ACC112 (cell line): ENCODE data around the gene JARID2.

ENCODE experiments used
- H2AFZ ChIP-seq: fragments of 200-600 bp; sonication (generic); one replicate; pipeline ENCODE4 v1.6.0; 2017; ENCODE audit warnings: antibody characterized with exemption, low read length; ENCODE audit not compliant: unreplicated experiment
- H3K27ac ChIP-seq: fragments of 200-600 bp; sonication (generic); 2 replicates; pipeline ENCODE4 v1.5.1; 2014; ENCODE audit warnings: low read depth, mild to moderate bottlenecking, antibody characterized with exemption, low read length, moderate library complexity
- H3K27me3 ChIP-seq: fragments of 200-600 bp; sonication (generic); 2 replicates; pipeline ENCODE4 v1.6.1; 2014; ENCODE audit warnings: mild to moderate bottlenecking, antibody characterized with exemption, low read length, moderate library complexity, mixed read lengths; ENCODE audit not compliant: insufficient read depth
- H3K36me3 ChIP-seq: fragments of 200-600 bp; sonication (generic); 2 replicates; pipeline ENCODE4 v1.6.1; 2016; ENCODE audit warnings: mild to moderate bottlenecking, antibody characterized with exemption, low read length, moderate library complexity, mixed read lengths; ENCODE audit not compliant: insufficient read depth
- H3K4me1 ChIP-seq: fragments of 200-600 bp; sonication (generic); one replicate; pipeline ENCODE4 v1.6.1; 2016; ENCODE audit warnings: low read length, mixed read lengths; ENCODE audit not compliant: insufficient read depth, unreplicated experiment, control insufficient read depth
- H3K4me3 ChIP-seq: fragments of 200-600 bp; sonication (generic); 2 replicates; pipeline ENCODE4 v1.5.1; 2014; ENCODE audit warnings: mild to moderate bottlenecking, low read depth, low read length
- H3K79me2 ChIP-seq: fragments of 200-600 bp; sonication (generic); one replicate; pipeline ENCODE4 v1.6.0; 2016; ENCODE audit warnings: low read length; ENCODE audit not compliant: control insufficient read depth, unreplicated experiment, insufficient read depth

The JARID2 gene

DNA sequence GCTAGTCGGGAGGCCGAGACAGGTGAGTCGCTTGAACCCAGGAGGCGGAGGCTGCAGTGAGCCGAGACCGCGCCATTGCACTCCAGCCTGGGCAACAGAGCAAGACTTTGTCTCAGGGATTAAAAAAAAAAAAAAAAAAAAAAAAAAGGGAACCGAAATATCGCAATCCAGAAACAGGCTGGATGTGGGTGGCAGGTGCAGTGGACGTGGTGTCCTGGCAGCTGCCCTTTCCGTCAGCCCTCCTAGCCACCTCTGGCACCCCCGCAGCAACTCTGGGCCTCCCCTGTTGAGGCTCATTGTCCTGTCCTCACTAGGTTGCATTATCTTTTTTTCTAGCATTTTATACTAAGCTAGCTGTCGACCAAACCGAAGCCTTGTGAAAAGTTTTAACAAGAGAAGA is 303.5 kb downstream of the JARID2 start:
- no peak overlapping the region for H3K27ac ChIP-seq
- no peaks in the 10 kb centered on the region for H3K36me3 ChIP-seq
- no peak overlapping the region for H2AFZ ChIP-seq
- no peaks in the 10 kb centered on the region for H3K79me2 ChIP-seq
- no peaks in the 10 kb centered on the region for H3K27me3 ChIP-seq
- H3K4me3 ChIP-seq: no peak overlapping the region
- no peaks in the 10 kb centered on the region for H3K4me1 ChIP-seq

DNA sequence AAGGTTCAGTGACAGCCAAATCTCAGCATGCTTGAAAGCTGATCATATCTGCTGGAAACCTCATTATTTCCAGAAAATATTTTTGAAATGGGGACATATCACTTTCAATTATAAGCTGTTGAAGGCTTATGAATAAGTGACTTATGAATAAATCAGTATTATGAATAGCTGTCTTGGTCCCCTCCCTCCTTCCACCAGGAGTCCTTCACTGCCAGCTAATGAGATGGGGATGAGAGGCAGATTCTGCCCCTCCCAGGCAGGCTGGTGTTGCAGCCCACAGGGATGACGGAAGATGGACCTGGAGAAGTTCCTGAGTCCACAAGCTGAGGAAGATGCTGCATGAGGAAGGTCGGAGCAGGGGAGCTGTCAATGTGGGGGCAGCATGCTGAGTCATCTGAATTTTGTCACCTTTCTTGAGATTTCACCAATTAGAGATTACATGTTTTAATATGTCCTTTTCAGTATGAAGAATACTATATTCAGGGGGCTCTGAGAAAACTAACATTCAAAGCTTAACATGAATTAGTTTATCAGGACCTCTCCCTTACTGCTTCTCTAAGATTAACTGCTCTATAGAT is 304.8 kb downstream of the JARID2 start:
- H3K4me3 ChIP-seq: no peak overlapping the region
- no peak overlapping the region for H2AFZ ChIP-seq
- no peaks in the 10 kb centered on the region for H3K4me1 ChIP-seq
- no peaks in the 10 kb centered on the region for H3K79me2 ChIP-seq
- H3K27me3 ChIP-seq: no peaks in the 10 kb centered on the region
- no peak overlapping the region for H3K27ac ChIP-seq
- H3K36me3 ChIP-seq: no peaks in the 10 kb centered on the region

DNA sequence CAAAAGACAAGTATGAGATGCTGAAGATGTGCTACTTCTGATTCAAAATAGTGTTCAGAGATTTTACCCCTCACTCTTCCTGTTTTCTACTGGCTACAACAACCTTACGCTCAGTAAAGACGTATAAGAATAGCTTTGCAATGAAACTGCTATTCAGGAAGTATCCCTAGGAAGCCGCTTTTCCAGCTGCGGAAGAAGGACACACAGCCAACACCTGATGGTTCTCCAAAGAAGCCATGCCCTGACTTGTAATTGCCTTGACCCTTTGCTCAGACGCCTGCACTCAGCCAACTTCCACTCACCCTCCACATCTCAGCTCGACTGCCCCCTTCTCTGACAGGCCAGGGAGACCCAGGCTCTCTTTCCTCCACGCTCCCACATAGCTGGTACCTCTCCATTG is 305.4 kb downstream of the JARID2 start:
- Histone ChIP-seq H3K27ac (no peak overlapping the region), H3K4me3 (no peak overlapping the region), H3K4me1 (no peaks in the 10 kb centered on the region), H2AFZ (no peak overlapping the region), H3K79me2 (no peaks in the 10 kb centered on the region), H3K27me3 (no peaks in the 10 kb centered on the region), H3K36me3 (no peaks in the 10 kb centered on the region)

DNA sequence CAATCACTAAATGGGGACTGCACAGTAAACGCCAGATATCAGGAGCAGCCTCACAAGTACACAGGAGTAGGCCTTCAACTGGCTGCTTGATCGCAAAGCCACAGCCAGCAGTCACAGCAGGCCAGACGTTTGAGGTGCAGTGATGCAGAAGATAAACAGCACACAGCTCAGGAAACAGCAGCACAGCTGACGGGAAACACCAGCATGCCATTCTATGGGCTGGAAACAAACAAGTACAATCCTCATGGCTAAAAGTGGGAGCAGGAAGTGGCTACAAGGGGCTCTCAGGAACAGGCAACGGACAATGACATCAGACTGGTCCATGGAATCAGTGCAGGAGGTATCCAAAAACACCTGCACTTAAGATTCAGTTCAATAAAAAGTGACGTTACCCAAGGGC is 305.9 kb downstream of the JARID2 start:
- H3K4me3 ChIP-seq: no peak overlapping the region
- H3K79me2 ChIP-seq: no peaks in the 10 kb centered on the region
- H3K36me3 ChIP-seq: no peaks in the 10 kb centered on the region
- no peak overlapping the region for H3K27ac ChIP-seq
- H2AFZ ChIP-seq: no peak overlapping the region
- no peaks in the 10 kb centered on the region for H3K27me3 ChIP-seq
- H3K4me1 ChIP-seq: no peaks in the 10 kb centered on the region

DNA sequence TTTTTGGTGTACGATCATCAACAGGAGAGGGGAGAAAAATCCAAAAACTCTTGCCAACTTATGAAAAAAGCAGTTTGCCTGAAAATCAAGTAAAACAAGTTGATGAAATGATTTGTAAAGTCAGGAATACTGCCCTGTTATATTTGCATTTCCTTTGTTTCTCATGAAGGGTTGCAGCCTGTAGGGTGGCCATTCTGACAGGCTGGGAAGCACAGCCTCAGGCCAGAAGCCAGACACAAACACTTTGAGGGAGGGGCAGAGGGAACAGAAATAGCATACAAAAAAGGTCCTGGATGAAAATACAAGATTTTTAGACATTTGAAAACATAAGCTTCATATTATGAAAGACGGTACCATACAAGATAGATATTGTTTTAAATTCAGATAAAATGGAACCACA is 307.2 kb downstream of the JARID2 start:
- H2AFZ ChIP-seq: no peak overlapping the region
- no peaks in the 10 kb centered on the region for H3K36me3 ChIP-seq
- no peak overlapping the region for H3K4me3 ChIP-seq
- no peaks in the 10 kb centered on the region for H3K27me3 ChIP-seq
- no peaks in the 10 kb centered on the region for H3K4me1 ChIP-seq
- H3K79me2 ChIP-seq: no peaks in the 10 kb centered on the region
- no peak overlapping the region for H3K27ac ChIP-seq

DNA sequence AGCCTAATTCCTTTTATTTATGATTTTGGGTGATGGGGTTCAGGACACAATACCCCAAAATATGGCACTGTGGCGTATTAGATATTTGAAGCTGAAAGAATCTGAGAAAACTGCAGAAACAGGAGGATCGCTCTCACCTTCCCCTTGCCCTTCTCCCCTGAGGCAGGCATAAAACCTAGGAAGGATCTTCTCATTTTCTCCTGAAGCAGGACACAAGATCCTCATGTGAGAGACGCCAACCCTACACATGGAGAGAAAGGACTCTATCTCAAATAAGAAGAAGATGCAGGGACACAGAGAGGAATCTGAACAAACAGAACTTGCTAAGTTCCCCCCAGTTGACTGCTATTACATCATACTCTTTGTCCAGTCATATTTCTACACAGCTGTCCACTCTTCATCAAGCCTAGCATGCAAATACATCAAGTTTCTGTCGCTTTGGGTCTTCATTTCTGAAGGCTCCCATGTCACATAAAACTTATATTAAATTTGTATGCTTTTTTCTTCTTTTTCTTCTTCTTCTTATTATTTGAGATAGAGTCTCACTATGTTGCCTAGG is 307.9 kb downstream of the JARID2 start:
- Histone ChIP-seq H3K79me2 (no peaks in the 10 kb centered on the region), H3K27ac (no peak overlapping the region)

DNA sequence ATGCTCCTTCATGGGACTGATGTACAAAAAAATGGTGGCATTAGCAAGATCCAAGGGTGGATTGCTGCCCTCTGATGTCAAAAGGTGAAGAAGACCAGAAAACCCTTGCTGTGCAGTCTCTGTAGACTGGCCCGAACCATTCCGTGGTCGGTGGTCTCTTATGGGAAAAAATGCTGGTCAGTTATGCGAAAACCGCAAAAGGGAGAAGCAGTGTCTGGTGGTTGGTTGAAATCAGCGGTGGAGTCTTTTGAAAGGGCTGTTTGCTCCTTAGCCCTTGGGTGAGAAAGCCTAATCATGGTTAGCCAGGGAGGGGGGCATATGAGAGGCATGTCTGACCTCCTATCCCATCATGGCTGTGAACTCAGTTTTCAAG is 308.8 kb downstream of the JARID2 start:
- Histone ChIP-seq H3K4me1 (no peaks in the 10 kb centered on the region), H3K79me2 (no peaks in the 10 kb centered on the region), H3K27me3 (no peaks in the 10 kb centered on the region), H2AFZ (no peak overlapping the region), H3K4me3 (no peak overlapping the region), H3K27ac (no peak overlapping the region), H3K36me3 (no peaks in the 10 kb centered on the region)

More for the DNA sequence above, 307.9 kb downstream of the JARID2 start:
- Histone ChIP-seq H3K36me3 (no peaks in the 10 kb centered on the region), H3K4me1 (no peaks in the 10 kb centered on the region), H2AFZ (no peak overlapping the region), H3K4me3 (no peak overlapping the region), H3K27me3 (no peaks in the 10 kb centered on the region)

GRCh38 chr6:15555101-15556038 is 309.5 kb downstream of the JARID2 start:
- Histone ChIP-seq H3K36me3 (no peaks in the 10 kb centered on the region), H3K4me3 (no peak overlapping the region), H3K4me1 (no peaks in the 10 kb centered on the region), H3K27me3 (no peaks in the 10 kb centered on the region), H3K79me2 (no peaks in the 10 kb centered on the region), H3K27ac (no peak overlapping the region), H2AFZ (no peak overlapping the region)

DNA sequence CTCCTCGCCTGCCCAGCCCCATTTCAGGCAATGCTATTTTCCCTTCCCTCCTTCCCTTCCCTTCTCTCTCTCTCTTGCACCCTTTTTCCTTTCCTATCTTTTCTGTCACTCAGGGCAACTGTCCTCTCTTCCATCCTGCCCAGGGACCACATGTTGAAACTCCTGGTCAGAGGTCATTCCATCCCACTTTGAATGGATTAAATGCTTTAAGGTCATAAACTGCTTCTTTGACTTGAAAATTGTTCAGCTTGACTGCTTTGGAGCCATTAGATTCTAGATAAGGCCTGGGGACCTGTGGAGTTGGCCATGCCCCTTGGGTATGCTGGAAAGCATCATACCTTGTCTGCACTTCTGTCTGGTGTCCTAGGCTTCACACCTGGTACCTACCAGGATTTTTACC is 310.8 kb downstream of the JARID2 start:
- H3K27me3 ChIP-seq: no peaks in the 10 kb centered on the region
- no peaks in the 10 kb centered on the region for H3K79me2 ChIP-seq
- no peaks in the 10 kb centered on the region for H3K4me1 ChIP-seq
- no peaks in the 10 kb centered on the region for H3K36me3 ChIP-seq
- no peak overlapping the region for H3K4me3 ChIP-seq
- no peak overlapping the region for H3K27ac ChIP-seq
- no peak overlapping the region for H2AFZ ChIP-seq

DNA sequence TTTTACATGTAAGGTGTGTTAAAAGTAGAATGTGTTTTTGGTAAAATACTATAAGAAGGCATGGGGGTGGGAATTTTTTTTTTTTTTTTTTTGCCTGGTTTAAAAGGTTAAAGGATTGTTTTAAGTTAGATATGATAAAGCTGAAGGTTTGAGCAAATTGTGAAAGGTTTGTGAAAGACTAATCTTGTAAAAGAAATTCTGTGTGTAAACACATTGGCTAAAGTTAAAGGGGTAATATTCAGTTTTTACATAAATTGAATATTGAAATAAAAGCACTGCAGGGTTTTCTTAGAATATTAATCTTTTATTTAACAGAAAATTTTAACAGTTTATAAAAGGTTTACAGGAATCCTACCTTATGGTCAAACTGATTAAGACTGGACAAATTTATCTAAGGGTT is 311.3 kb downstream of the JARID2 start:
- H3K4me3 ChIP-seq: no peak overlapping the region
- H2AFZ ChIP-seq: no peak overlapping the region
- no peak overlapping the region for H3K27ac ChIP-seq

GRCh38 chr6:15560713-15561112 is 314.8 kb downstream of the JARID2 start:
- H3K79me2 ChIP-seq: no peaks in the 10 kb centered on the region
- no peak overlapping the region for H3K4me3 ChIP-seq
- H3K36me3 ChIP-seq: no peaks in the 10 kb centered on the region
- H3K4me1 ChIP-seq: no peaks in the 10 kb centered on the region
- H2AFZ ChIP-seq: no peak overlapping the region
- no peaks in the 10 kb centered on the region for H3K27me3 ChIP-seq
- H3K27ac ChIP-seq: no peak overlapping the region

More for the DNA sequence above, 311.3 kb downstream of the JARID2 start:
- H3K79me2 ChIP-seq: no peaks in the 10 kb centered on the region
- H3K36me3 ChIP-seq: no peaks in the 10 kb centered on the region
- H3K4me1 ChIP-seq: no peaks in the 10 kb centered on the region
- no peaks in the 10 kb centered on the region for H3K27me3 ChIP-seq
